ENCODE data around the gene MORC2.

DNA sequence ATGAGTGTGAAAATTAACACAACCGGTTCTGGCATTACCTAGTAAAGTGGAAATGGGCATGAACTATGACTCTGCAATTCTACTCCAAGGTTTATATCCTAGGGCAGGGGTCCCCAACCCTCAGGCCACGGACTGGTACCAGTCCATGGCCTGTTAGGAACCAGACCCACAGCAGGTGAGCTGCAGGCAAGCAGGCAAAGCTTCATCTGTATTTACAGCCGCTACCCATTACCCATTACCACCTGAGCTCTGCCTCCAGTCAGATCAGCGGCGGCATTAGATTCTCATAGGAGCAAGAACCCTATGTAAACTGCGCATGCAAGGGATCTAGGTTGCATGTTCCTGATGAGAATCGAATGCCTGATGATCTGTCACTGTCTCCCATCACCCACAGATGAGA lies 49.8 kb downstream of the MORC2 start:
- no peak for TF ChIP-seq CTCF (IDR thresholded peaks at IDR 0.05)
- no peak for TF ChIP-seq POLR2A (IDR thresholded peaks at IDR 0.05)
